Activated gamma-delta T cell (primary cell): ENCODE results near the gene BPI.
"Not testable (repeated sequence)": the region's sequence is repeated elsewhere in the genome, so short reads cannot be mapped to it uniquely, and the experiment has no call there.

Source experiments
- DNase-seq: peaks from one replicate; lab custom pipeline; 2025; lab: John Stamatoyannopoulos, UW

The BPI gene

DNA sequence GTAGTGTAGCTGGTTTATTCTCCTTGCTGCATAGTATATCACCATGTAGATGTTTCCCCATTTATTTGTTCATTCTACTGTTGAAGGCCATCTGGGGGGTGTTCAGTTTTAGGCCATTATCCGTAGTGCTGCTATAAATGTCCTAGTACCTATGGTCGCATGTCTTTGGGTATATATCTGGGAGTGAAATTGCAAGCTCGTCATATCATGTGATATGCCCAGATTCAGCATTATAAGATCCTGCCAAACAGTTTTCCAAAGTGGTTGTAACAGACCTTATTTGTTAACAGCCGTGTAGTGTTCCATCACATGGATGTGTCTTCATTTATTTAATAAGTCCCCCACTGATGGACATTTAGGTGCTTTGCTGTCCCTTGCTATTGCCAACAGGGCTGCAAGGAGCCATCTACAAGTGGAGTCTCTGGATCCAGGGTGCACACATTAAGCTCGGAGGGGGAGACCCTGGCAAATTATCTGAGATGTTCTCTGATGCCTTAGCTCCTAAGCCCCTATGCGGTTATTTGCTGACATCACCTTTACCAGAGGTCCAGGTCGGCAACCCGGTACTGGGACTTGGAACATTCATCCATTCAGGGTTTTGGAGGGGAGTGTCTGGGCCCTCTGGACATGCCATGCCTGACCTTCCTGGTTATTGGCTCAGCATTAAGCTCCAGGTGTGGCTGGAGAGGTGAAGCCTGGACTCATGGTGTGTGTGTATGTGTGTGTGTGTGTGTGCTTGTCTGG is 59.2 kb downstream of the BPI start:
- DNase-seq: no peak

DNA sequence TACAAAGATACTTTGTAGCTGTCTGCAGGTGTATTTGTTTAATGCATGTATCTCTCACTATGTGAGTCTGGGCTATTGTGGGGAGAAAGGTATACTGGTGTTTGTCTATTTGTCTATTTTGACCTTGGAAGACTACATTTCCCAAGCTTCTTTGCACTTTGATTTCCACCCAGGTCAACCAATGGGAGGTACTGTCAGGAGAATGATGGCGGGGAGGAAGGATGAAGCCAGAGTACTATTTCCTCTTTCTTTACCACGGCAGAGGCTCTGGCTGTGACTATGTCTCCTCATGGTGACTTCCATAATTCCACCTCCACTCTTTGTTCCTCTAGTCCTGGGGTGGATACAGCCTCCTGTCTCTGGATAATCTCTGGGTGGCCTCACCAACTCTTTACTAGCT is 65.4 kb downstream of the BPI start:
- no peak for DNase-seq

DNA sequence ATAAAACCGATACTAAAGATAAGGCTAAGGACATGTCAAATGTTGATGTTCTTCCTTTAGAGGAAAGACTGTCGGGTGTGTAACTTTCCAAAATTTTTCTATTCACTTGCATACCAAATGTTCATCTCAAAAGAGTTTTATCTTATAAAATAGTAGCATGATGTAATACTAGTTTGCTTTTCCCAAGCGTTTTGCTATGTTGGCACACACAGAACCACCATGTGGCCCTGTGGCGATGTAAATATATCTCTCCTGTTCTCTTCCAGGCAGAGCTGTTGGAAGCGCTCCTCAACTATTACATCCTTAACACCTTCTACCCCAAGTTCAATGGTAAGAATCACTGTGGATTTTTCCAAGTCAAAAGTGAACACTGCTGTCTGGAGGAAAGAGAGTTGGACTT is 68.8 kb downstream of the BPI start:
- no peak for DNase-seq

DNA sequence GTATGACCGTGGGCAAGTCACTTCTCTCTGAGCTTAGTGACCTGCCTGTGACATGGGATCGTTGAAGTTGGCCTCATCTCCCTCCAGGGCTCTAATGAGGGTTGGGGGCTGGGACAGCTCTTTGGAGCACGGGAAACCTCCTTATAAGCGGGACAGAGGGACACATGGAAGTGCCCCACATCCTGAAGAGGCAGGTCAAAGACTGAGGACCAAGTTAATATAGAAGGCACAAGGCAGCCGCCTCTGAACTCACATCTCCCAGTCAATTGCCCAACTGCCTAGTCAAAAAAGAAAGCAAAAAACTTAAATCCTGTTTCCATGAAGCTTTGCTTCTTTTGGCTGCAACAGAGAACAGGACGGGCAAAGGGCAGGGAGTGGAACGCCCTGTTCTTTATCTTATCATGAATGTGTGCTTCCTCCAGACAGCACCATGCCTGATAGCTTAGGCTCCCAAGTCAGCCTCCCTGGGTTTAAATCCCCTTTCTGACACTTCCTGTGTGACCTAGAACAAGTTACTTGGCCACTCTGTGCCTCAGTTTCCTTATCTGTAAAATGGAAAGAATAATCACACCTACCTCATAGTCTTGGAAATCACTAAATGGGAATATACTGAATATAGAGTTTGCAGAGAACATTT is 69.4 kb downstream of the BPI start:
- no peak for DNase-seq

DNA sequence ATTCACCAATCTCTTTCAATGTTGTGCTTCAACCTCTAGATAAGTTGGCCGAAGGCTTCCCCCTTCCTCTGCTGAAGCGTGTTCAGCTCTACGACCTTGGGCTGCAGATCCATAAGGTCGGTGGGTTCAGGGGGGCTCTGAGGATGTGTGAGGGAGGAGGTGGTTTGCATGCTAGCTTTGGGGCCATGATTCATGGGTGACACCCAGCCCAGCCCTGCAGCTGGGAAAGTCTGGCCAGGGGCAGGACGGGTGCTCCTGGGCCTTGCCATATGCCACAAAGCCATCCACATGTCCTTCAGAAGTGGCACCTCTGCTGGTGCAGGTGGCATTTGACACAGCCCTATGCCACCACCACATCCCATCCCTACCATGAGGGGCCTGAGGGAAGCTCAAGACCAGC is 69.9 kb downstream of the BPI start:
- no peak for DNase-seq

DNA sequence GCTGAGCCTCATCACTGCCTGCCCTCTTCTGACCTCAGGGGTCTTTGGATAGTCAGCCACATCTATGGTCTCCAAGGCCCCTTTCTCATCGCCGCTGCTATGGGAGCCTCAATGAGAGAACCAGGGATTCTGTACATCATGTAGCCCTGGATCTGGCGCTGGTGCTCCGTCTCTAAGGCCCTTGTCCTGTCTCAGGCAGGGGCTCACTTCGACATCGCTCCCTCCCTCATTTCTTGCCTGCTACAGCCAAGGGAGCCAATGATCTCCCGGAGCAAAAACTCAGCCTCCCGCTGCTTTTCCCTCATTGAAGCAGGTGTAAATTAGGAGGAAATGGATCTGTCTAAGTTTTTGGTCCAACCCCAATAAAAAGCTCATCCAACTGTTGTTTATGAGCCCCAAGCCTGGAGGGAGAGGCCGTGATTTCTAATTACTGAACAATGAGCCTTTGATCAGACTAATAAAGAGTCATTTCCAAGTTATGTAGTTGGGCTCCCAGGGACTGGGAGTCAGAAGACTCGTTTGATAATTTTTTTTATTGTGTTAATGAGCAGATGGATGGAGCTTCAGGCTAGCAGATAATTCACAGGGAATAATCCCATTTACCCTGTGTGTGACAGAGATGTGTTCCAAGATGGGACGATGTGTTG is 73.2 kb downstream of the BPI start:
- DNase-seq: no peak

DNA sequence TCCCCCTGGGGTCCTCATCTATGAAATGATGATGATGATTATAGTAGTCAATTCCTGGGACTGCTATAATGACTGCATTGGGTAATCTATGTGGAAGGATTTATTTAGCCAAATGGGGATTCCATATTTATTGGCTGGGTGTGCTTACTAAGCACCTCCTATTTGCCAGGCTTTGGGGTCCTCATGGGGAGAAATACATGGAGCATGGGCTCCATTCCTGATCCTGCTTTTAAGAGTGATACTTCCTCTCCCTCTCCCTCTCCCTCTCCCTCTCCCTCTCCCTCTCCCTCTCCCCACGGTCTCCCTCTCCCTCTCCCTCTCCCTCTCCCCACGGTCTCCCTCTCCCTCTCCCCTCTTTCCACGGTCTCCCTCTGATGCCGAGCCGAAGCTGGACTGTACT is 73.9 kb downstream of the BPI start:
- DNase-seq: not testable (repeated sequence)

DNA sequence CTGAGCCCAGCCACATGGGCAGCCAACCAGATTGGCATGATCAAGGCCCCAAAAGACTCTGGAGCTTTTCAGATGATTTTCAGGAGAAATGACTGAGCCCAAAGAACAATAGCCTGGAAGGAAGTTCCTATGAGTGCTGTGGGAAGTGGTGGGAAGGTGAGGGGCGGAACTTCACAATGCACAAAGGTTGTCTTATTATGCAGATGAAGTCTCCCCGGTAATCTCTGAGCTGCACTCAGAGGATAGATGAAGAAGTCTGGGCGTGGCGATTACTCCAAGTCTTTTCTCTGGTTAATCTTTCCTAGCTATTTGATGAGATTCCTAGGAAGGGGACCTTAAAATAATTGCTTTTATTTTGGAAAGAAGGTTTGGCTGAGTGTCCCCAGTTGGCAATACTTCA is 79.2 kb downstream of the BPI start:
- DNase-seq: no peak

DNA sequence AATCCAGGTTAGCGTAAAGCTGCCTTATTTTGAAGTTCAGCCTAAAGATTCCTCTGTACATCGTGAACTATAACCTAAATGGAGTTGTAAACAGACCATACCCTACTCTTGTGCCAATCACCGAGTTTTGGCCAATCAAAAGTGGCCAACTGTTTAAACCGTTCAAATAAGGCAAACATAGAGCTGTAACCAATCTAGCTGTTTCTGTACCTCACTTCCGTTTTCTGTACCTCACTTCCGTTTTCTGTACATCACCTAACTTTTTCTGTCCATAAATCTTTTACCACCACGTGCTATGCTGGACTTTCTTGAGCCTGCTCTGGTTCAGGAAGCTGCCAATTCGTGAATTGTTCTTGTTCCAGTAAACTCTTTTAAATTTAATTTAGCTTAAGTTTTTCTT is 82.0 kb downstream of the BPI start:
- DNase-seq: no peak

DNA sequence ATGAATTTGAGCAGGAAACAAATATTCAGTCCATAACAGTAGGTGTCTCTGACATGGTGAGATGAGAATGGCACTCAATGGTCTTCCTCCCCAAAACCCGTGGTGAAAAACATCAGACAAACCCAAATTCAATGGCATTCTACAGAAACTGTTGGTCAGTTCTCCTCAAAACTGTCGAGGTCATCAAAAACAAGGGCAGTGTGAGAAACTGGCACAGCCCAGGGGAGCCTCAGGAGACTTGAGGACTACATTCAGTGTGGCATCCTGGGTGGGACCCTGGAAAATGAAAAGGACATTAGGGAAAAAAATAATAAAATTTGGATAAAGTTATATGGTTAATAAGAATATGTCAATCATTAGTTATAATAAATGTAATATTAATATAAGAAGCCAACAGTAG is 82.9 kb downstream of the BPI start:
- no peak for DNase-seq
